ENCODE measurements around the gene GPR15LG.
"Not testable (repeated sequence)": the region's sequence is repeated elsewhere in the genome, so short reads cannot be mapped to it uniquely, and the experiment has no call there.

GPR15LG gene
- long read RNA-seq = 0 reads

GRCh38 chr10:84173501-84173929 is at the start of gene GPR15LG:
TSS of gene GPR15LG (plus strand) at chr10:84173801. CDS start at chr10:84173852, 51 bp downstream.
- Histone ChIP-seq H3K27ac (replicated peaks) (no peak within 1 kb of the TSS), H3K27me3 (ENCODE audit: insufficient read depth, poor library complexity, severe bottlenecking) (no peaks in the 10 kb centered on the region), H3K4me3 (replicated peaks; ENCODE audit: insufficient read depth, low read length) (no peak within 1 kb of the TSS)
- no peak for DNase-seq (ENCODE audit: low read depth in 1 of 2, low spot score in 1 of 2)
- TF ChIP-seq SPI1 (IDR thresholded peaks at IDR 0.05; ENCODE audit: borderline replicate concordance, low read depth) (no peak), CTCF (IDR thresholded peaks at IDR 0.05; ENCODE audit: insufficient read depth, low read length) (no peak), POLR2AphosphoS5 (IDR thresholded peaks at IDR 0.05; ENCODE audit: low read depth) (no peak), REST (IDR thresholded peaks at IDR 0.05; ENCODE audit: insufficient replicate concordance, low read depth) (no peak), GABPA (IDR thresholded peaks at IDR 0.05; ENCODE audit: low read depth) (no peak)

- not testable (repeated sequence) for H3K4me3 ChIP-seq (replicated peaks; ENCODE audit: insufficient read depth, low read length); DNase-seq (ENCODE audit: low read depth in 1 of 2, low spot score in 1 of 2); H3K27ac ChIP-seq (replicated peaks); H3K27me3 ChIP-seq (ENCODE audit: insufficient read depth, poor library complexity, severe bottlenecking)
These were observed 47.5 kb upstream of the GPR15LG start for GRCh38 chr10:84125910-84126784.

GRCh38 chr10:84126785-84127167 is 46.8 kb upstream of the GPR15LG start:
- no peak for DNase-seq (ENCODE audit: low read depth in 1 of 2, low spot score in 1 of 2)
- TF ChIP-seq GABPA (IDR thresholded peaks at IDR 0.05; ENCODE audit: low read depth) (no peak), SPI1 (IDR thresholded peaks at IDR 0.05; ENCODE audit: borderline replicate concordance, low read depth) (no peak), CTCF (IDR thresholded peaks at IDR 0.05; ENCODE audit: insufficient read depth, low read length) (no peak), POLR2AphosphoS5 (IDR thresholded peaks at IDR 0.05; ENCODE audit: low read depth) (no peak), REST (IDR thresholded peaks at IDR 0.05; ENCODE audit: insufficient replicate concordance, low read depth) (no peak)
- H3K4me3 ChIP-seq (replicated peaks; ENCODE audit: insufficient read depth, low read length) = no peak overlapping the region
- H3K27ac ChIP-seq (replicated peaks) = no peak overlapping the region
- no peaks in the 10 kb centered on the region for H3K27me3 ChIP-seq (ENCODE audit: insufficient read depth, poor library complexity, severe bottlenecking)

GRCh38 chr10:84135836-84136235 is 37.8 kb upstream of the GPR15LG start:
- H3K4me3 ChIP-seq (replicated peaks; ENCODE audit: insufficient read depth, low read length) = no peak overlapping the region
- no peak overlapping the region for H3K27ac ChIP-seq (replicated peaks)
- TF ChIP-seq REST (IDR thresholded peaks at IDR 0.05; ENCODE audit: insufficient replicate concordance, low read depth) (no peak), GABPA (IDR thresholded peaks at IDR 0.05; ENCODE audit: low read depth) (no peak), POLR2AphosphoS5 (IDR thresholded peaks at IDR 0.05; ENCODE audit: low read depth) (no peak), CTCF (IDR thresholded peaks at IDR 0.05; ENCODE audit: insufficient read depth, low read length) (no peak), SPI1 (IDR thresholded peaks at IDR 0.05; ENCODE audit: borderline replicate concordance, low read depth) (no peak)
- H3K27me3 ChIP-seq (ENCODE audit: insufficient read depth, poor library complexity, severe bottlenecking) = no peaks in the 10 kb centered on the region
- DNase-seq (ENCODE audit: low read depth in 1 of 2, low spot score in 1 of 2) = no peak
